ENCODE results near the gene USHBP1.

GRCh38 chr19:17225053-17225452, 39.5 kb downstream of the USHBP1 start:
- TF ChIP-seq CTCF (IDR thresholded peaks at IDR 0.05) (no peak), POLR2A (IDR thresholded peaks at IDR 0.05) (no peak)

Measured in prostate gland (tissue), 2 donors.